Natural killer cell (primary cell): ENCODE measurements around the gene POC1A. TPM values are rescaled to one million over a fixed set of nuclear protein-coding genes. Genes with fewer than 3 reads are reported as not detected.

Experiments
- ATAC-seq, 3 donors: fragments of 150-1000 bp in 2 of 3; fragments of 200-7000 bp in 1 of 3; cut with Tn5 transposase; 1 replicate in 1 of 3; 2 replicates in 2 of 3; pipeline ENCODE4 v1.10.0; 2021; ENCODE audit warnings: mild to moderate bottlenecking in 2 of 3, moderate library complexity in 2 of 3
- DNase-seq, 2 donors: peaks; one replicate each; pipeline versions ENCODE4 v3.0.0 to v3.0.0-alpha.2; 2013 to 2021; ENCODE audit warnings: mixed read lengths in 1 of 2
- H3K27ac ChIP-seq: one replicate; pipeline ENCODE4 v1.5.1; 2013; ENCODE audit warnings: mild to moderate bottlenecking, low read length
- H3K27me3 ChIP-seq: one replicate; pipeline ENCODE4 v1.6.1; 2013; ENCODE audit warnings: low read length; ENCODE audit not compliant: control insufficient read depth, insufficient read depth
- H3K36me3 ChIP-seq: one replicate; pipeline ENCODE4 v1.6.1; 2013; ENCODE audit warnings: low read length; ENCODE audit not compliant: control insufficient read depth, insufficient read depth
- H3K4me1 ChIP-seq: one replicate; pipeline ENCODE4 v1.6.1; 2013; ENCODE audit warnings: low read length; ENCODE audit not compliant: control insufficient read depth, insufficient read depth
- H3K4me3 ChIP-seq: one replicate; pipeline ENCODE4 v1.5.1; 2013; ENCODE audit warnings: low read length
- H3K9me3 ChIP-seq: one replicate; pipeline ENCODE4 v1.6.1; 2013; ENCODE audit warnings: low read length; ENCODE audit not compliant: control insufficient read depth, insufficient read depth
- H3K27ac Mint-ChIP-seq, 2 donors: one replicate each; pipeline ENCODE4 v1.8.0; 2022; ENCODE audit warnings: mild to moderate bottlenecking in 2 of 2, mixed read lengths in 2 of 2, moderate library complexity in 1 of 2
- H3K27me3 Mint-ChIP-seq, 2 donors: one replicate each; pipeline ENCODE4 v1.8.0; 2022; ENCODE audit warnings: low read depth in 2 of 2, mixed read lengths in 2 of 2
- H3K36me3 Mint-ChIP-seq: one replicate; pipeline ENCODE4 v1.8.0; 2022; ENCODE audit warnings: mixed read lengths
- H3K4me1 Mint-ChIP-seq, 2 donors: one replicate each; pipeline ENCODE4 v1.8.0; 2022; ENCODE audit warnings: mixed read lengths in 2 of 2
- H3K4me3 Mint-ChIP-seq: one replicate; pipeline ENCODE4 v1.8.0; 2022; ENCODE audit warnings: mild to moderate bottlenecking, moderate library complexity, mixed read lengths
- H3K9me3 Mint-ChIP-seq, 2 donors: one replicate each; pipeline ENCODE4 v1.8.0; 2022; ENCODE audit warnings: mixed read lengths in 2 of 2
- WGBS: methylation state at CpG from one replicate; pipeline ENCODE4 v1.1.7; 2013; ENCODE audit warnings: missing lambda C conversion rate; ENCODE audit not compliant: insufficient coverage; 5-methylcytosine and 5-hydroxymethylcytosine counted together
- intact Hi-C: fragments of 100-400 bp; cut with micrococcal nuclease; formaldehyde crosslinking; loops from one replicate; pipeline ENCODE4 v1.14.2; 2022
- total RNA-seq, 4 donors: library from RNA; stranded (reverse); fragments of 120-200 nt in 1 of 4; gene quantifications; one replicate each; pipeline versions ENCODE4 v1.2.3 to v1.2.4, GENCODE V29; 2013 to 2022
- TF ChIP-seq, protein P1 (sequence below): fragments of 200-600 bp; IDR thresholded peaks from one replicate; pipeline ENCODE4 v1.8.0; 2022; ENCODE audit warnings: antibody characterized with exemption

The POC1A gene
- total RNA-seq, 3 donors from 2014 or later (not counting 1 experiment from before 2014, with no cell fraction given): 1.3 to 2.6 (median 2.4) TPM

DNA sequence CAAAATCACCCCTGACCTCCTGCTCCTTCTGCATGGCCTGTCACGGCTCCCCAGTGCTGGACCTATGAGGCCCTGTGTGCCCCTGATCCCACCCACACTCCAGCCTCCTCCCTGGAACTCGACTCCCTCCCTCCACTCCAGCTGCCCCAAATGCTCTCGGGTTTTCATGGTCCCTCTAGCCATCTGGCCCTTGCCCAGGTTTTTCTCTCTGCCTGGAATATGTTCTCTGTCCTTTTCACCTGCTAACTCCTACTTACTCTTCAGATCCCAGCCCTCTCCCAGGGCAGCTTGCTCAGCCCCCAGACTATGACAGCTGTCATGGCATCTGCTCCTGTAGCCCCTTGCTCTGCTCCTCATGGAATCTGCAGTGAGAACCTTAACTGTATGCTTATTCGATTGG lies 128.2 kb downstream of the POC1A start:
- DNase-seq (no peak), ATAC-seq (no peak)
- Mint-ChIP-seq H3K4me3 (no peak overlapping the region), H3K9me3 (no peaks in the 10 kb centered on the region), H3K27ac (no peak overlapping the region), H3K27me3 (peaks cover 0 to 3% of the 10 kb centered on the region in 2 donors), H3K36me3 (no peaks in the 10 kb centered on the region), H3K4me1 (no peaks in the 10 kb centered on the region)
- TF ChIP-seq, protein P1, sequence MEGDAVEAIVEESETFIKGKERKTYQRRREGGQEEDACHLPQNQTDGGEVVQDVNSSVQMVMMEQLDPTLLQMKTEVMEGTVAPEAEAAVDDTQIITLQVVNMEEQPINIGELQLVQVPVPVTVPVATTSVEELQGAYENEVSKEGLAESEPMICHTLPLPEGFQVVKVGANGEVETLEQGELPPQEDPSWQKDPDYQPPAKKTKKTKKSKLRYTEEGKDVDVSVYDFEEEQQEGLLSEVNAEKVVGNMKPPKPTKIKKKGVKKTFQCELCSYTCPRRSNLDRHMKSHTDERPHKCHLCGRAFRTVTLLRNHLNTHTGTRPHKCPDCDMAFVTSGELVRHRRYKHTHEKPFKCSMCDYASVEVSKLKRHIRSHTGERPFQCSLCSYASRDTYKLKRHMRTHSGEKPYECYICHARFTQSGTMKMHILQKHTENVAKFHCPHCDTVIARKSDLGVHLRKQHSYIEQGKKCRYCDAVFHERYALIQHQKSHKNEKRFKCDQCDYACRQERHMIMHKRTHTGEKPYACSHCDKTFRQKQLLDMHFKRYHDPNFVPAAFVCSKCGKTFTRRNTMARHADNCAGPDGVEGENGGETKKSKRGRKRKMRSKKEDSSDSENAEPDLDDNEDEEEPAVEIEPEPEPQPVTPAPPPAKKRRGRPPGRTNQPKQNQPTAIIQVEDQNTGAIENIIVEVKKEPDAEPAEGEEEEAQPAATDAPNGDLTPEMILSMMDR: no peak
- H3K36me3 ChIP-seq: no peaks in the 10 kb centered on the region
- no peaks in the 10 kb centered on the region for H3K4me1 ChIP-seq
- no peaks in the 10 kb centered on the region for H3K9me3 ChIP-seq
- H3K4me3 ChIP-seq: no peak overlapping the region
- no peak overlapping the region for H3K27ac ChIP-seq
- 83% methylated on average over 4 of the region's 4 CpGs for WGBS
- no peaks in the 10 kb centered on the region for H3K27me3 ChIP-seq
- intact Hi-C loops: no loop called here

DNA sequence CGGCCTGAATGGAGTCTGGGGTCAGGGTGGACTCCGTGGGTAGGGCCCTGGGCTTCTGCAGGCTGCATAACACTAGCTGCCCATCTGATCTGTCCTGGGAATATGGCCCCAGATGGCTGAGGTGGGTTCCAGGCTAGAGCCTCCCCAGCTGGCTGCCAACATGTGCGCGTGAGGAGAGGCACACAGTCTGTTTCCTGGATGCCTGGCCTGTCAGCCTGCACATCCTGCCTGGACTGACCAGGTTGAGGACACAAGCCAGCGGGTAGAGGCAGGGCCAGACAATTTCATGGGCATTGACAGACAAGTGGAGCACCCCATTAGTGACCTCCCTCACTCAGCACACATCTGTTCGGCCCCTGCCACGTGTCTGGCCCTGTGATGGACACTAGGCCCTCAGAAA lies 128.8 kb downstream of the POC1A start:
- Histone ChIP-seq H3K36me3 (no peaks in the 10 kb centered on the region), H3K27me3 (no peaks in the 10 kb centered on the region), H3K9me3 (no peaks in the 10 kb centered on the region), H3K4me3 (no peak overlapping the region), H3K27ac (no peak overlapping the region), H3K4me1 (no peaks in the 10 kb centered on the region)
- ATAC-seq (no peak), DNase-seq (no peak)
- intact Hi-C loops: no loop called here
- H3K27me3 Mint-ChIP-seq: peaks cover 0 to 3% of the 10 kb centered on the region in 2 donors
- H3K4me1 Mint-ChIP-seq: no peaks in the 10 kb centered on the region
- 76% methylated on average over 7 of the region's 7 CpGs for WGBS
- H3K9me3 Mint-ChIP-seq: no peaks in the 10 kb centered on the region
- no peak overlapping the region for H3K27ac Mint-ChIP-seq
- no peak overlapping the region for H3K4me3 Mint-ChIP-seq
- H3K36me3 Mint-ChIP-seq: no peaks in the 10 kb centered on the region
- TF ChIP-seq, protein P1: no peak

Other genes starting within 250 kb of the POC1A start
- gene RRP9, start 212.5 kb downstream of the POC1A start, total RNA-seq: 10 to 100 TPM; 11.2 to 13.0 (median 12.7) TPM
- 1 to 10 TPM; 4.6 to 7.4 (median 5.6) TPM for gene PARP3, start 212.1 kb downstream of the POC1A start, total RNA-seq
- gene GPR62, start 199.0 kb downstream of the POC1A start, total RNA-seq: not detected
- gene PCBP4, start 187.0 kb downstream of the POC1A start, total RNA-seq: 10 to 100 TPM; 15.0 to 24.7 (median 18.4) TPM
- gene ABHD14B, start 180.4 kb downstream of the POC1A start, total RNA-seq: 10 to 100 TPM; 32.8 to 42.2 (median 34.2) TPM
- gene ABHD14A, start 179.4 kb downstream of the POC1A start, total RNA-seq: 10 to 100 TPM; 12.0 to 14.7 (median 13.4) TPM
- 10 to 100 TPM in 2 of 3 donors, 1 to 10 TPM in 1; 8.4 to 19.5 (median 13.8) TPM for gene ACY1, start 170.9 kb downstream of the POC1A start, total RNA-seq
- 100 to 1,000 TPM; 486 to 819 (median 797) TPM for gene RPL29, start 158.5 kb downstream of the POC1A start, total RNA-seq
- 10 to 100 TPM in 2 of 3 donors, 1 to 10 TPM in 1; 8.7 to 17.4 (median 11.6) TPM for gene DUSP7, start 97.9 kb downstream of the POC1A start, total RNA-seq
- gene ALAS1, start 43.7 kb upstream of the POC1A start, total RNA-seq: 10 to 100 TPM; 17.0 to 34.5 (median 33.4) TPM
- gene TLR9, start 71.2 kb upstream of the POC1A start, total RNA-seq: under 1 TPM in 2 of 3 donors, not detected in 1; 0.20 to 0.21 TPM
- 10 to 100 TPM; 49.2 to 76.6 (median 52.0) TPM for gene TWF2, start 84.7 kb upstream of the POC1A start, total RNA-seq
- gene PPM1M, start 91.3 kb upstream of the POC1A start, total RNA-seq: 10 to 100 TPM; 66.0 to 83.7 (median 77.8) TPM
- 100 to 1,000 TPM; 108 to 131 (median 109) TPM for gene WDR82, start 124.2 kb upstream of the POC1A start, total RNA-seq
- 10 to 100 TPM; 43.3 to 60.8 (median 45.2) TPM for gene GLYCTK, start 133.4 kb upstream of the POC1A start, total RNA-seq
- 10 to 100 TPM; 72.3 to 81.7 (median 74.2) TPM for gene DNAH1, start 161.9 kb upstream of the POC1A start, total RNA-seq